Measurements from ENCODE around the gene CUL5.

The CUL5 gene

GRCh38 chr11:108092134-108092533, 83.4 kb downstream of the CUL5 start:
- peaks cover 13 to 15% of the 10 kb centered on the region in 2 experiments for H3K36me3 ChIP-seq (ENCODE audit: control insufficient read depth in 1 of 2, insufficient read depth in 2 of 2, low read length in 2 of 2)
- no peak overlapping the region for H2AK5ac ChIP-seq (ENCODE audit: low read length)
- no peaks in the 10 kb centered on the region for H3K27me3 ChIP-seq (ENCODE audit: insufficient read depth, low read length)
- H3K9ac ChIP-seq (ENCODE audit: low read length): no peak overlapping the region
- no peaks in the 10 kb centered on the region for H3K79me1 ChIP-seq (ENCODE audit: low read length)
- no peaks in the 10 kb centered on the region for H3K4me1 ChIP-seq (ENCODE audit: control insufficient read depth in 1 of 2, insufficient read depth in 2 of 2, low read length in 2 of 2)
- no peak overlapping the region for H3K18ac ChIP-seq (ENCODE audit: low read length)
- H3K4ac ChIP-seq (ENCODE audit: low read depth, low read length): no peak overlapping the region
- H3K23ac ChIP-seq (ENCODE audit: low read length): no peak overlapping the region
- no peak overlapping the region for H4K91ac ChIP-seq (ENCODE audit: low read depth, low read length)
- no peak overlapping the region for H4K8ac ChIP-seq (ENCODE audit: low read depth, low read length)
- H3K14ac ChIP-seq (ENCODE audit: low read length): no peak overlapping the region
- H3K4me3 ChIP-seq (ENCODE audit: low read depth, low read length): no peak overlapping the region
- H4K12ac ChIP-seq (ENCODE audit: low read depth, low read length): no peak overlapping the region
- H3K9me3 ChIP-seq (ENCODE audit: insufficient read depth, low read depth, low read length): no peaks in the 10 kb centered on the region
- no peak overlapping the region for H3K27ac ChIP-seq (ENCODE audit: low read depth, low read length)
- WGBS (ENCODE audit: extremely low coverage, insufficient coverage, insufficient read length): no CpG with 5 or more reads among the region's 2 CpGs
- DNase-seq: no peak
- H2AFZ ChIP-seq (ENCODE audit: insufficient read depth, low read length, poor library complexity): no peak overlapping the region
- H2BK5ac ChIP-seq (ENCODE audit: low read depth, low read length, poor library complexity): no peak overlapping the region
- no peak overlapping the region for H2BK120ac ChIP-seq (ENCODE audit: insufficient read depth, low read length, poor library complexity)
- H3K4me2 ChIP-seq (ENCODE audit: low read length): no peak overlapping the region
- no peaks in the 10 kb centered on the region for H3K79me2 ChIP-seq (ENCODE audit: control insufficient read depth, insufficient read depth, low read length, poor library complexity)
- H2BK12ac ChIP-seq (ENCODE audit: low read length): no peak overlapping the region

GRCh38 chr11:108093128-108093904, 84.6 kb downstream of the CUL5 start:
- Histone ChIP-seq H3K27me3 (ENCODE audit: insufficient read depth, low read length) (no peaks in the 10 kb centered on the region), H3K79me1 (ENCODE audit: low read length) (no peaks in the 10 kb centered on the region), H3K4ac (ENCODE audit: low read depth, low read length) (no peak overlapping the region), H3K4me1 (ENCODE audit: control insufficient read depth in 1 of 2, insufficient read depth in 2 of 2, low read length in 2 of 2) (no peaks in the 10 kb centered on the region), H4K91ac (ENCODE audit: low read depth, low read length) (no peak overlapping the region), H3K4me3 (ENCODE audit: low read depth, low read length) (no peak overlapping the region), H4K12ac (ENCODE audit: low read depth, low read length) (no peak overlapping the region), H3K27ac (ENCODE audit: low read depth, low read length) (no peak overlapping the region), H2BK120ac (ENCODE audit: insufficient read depth, low read length, poor library complexity) (no peak overlapping the region), H2BK5ac (ENCODE audit: low read depth, low read length, poor library complexity) (no peak overlapping the region), H2AFZ (ENCODE audit: insufficient read depth, low read length, poor library complexity) (no peak overlapping the region), H2AK5ac (ENCODE audit: low read length) (no peak overlapping the region), H3K18ac (ENCODE audit: low read length) (no peak overlapping the region), H3K4me2 (ENCODE audit: low read length) (no peak overlapping the region), H3K14ac (ENCODE audit: low read length) (no peak overlapping the region), H3K9me3 (ENCODE audit: insufficient read depth, low read depth, low read length) (no peaks in the 10 kb centered on the region), H3K36me3 (ENCODE audit: control insufficient read depth in 1 of 2, insufficient read depth in 2 of 2, low read length in 2 of 2) (peaks cover 12 to 15% of the 10 kb centered on the region in 2 experiments), H4K8ac (ENCODE audit: low read depth, low read length) (no peak overlapping the region), H3K23ac (ENCODE audit: low read length) (no peak overlapping the region), H3K9ac (ENCODE audit: low read length) (no peak overlapping the region), H2BK12ac (ENCODE audit: low read length) (no peak overlapping the region), H3K79me2 (ENCODE audit: control insufficient read depth, insufficient read depth, low read length, poor library complexity) (no peaks in the 10 kb centered on the region)
- no peak for DNase-seq
- WGBS (ENCODE audit: extremely low coverage, insufficient coverage, insufficient read length): no CpG with 5 or more reads among the region's 4 CpGs

GRCh38 chr11:108097179-108097578, 88.5 kb downstream of the CUL5 start:
- Histone ChIP-seq H3K23ac (ENCODE audit: low read length) (no peak overlapping the region), H3K4me1 (ENCODE audit: control insufficient read depth in 1 of 2, insufficient read depth in 2 of 2, low read length in 2 of 2) (no peaks in the 10 kb centered on the region), H4K91ac (ENCODE audit: low read depth, low read length) (no peak overlapping the region), H3K9me3 (ENCODE audit: insufficient read depth, low read depth, low read length) (no peaks in the 10 kb centered on the region), H3K36me3 (ENCODE audit: control insufficient read depth in 1 of 2, insufficient read depth in 2 of 2, low read length in 2 of 2) (peaks cover 11 to 24% of the 10 kb centered on the region in 2 experiments), H3K79me1 (ENCODE audit: low read length) (no peaks in the 10 kb centered on the region), H3K9ac (ENCODE audit: low read length) (no peak overlapping the region), H2BK120ac (ENCODE audit: insufficient read depth, low read length, poor library complexity) (no peak overlapping the region), H2AK5ac (ENCODE audit: low read length) (no peak overlapping the region), H4K12ac (ENCODE audit: low read depth, low read length) (no peak overlapping the region), H2BK12ac (ENCODE audit: low read length) (no peak overlapping the region), H4K8ac (ENCODE audit: low read depth, low read length) (no peak overlapping the region), H3K79me2 (ENCODE audit: control insufficient read depth, insufficient read depth, low read length, poor library complexity) (no peaks in the 10 kb centered on the region), H2AFZ (ENCODE audit: insufficient read depth, low read length, poor library complexity) (no peak overlapping the region), H3K27ac (ENCODE audit: low read depth, low read length) (no peak overlapping the region), H3K4ac (ENCODE audit: low read depth, low read length) (no peak overlapping the region), H3K27me3 (ENCODE audit: insufficient read depth, low read length) (no peaks in the 10 kb centered on the region), H3K14ac (ENCODE audit: low read length) (no peak overlapping the region), H3K18ac (ENCODE audit: low read length) (no peak overlapping the region), H3K4me2 (ENCODE audit: low read length) (no peak overlapping the region), H3K4me3 (ENCODE audit: low read depth, low read length) (no peak overlapping the region), H2BK5ac (ENCODE audit: low read depth, low read length, poor library complexity) (no peak overlapping the region)
- DNase-seq: no peak
- WGBS (ENCODE audit: extremely low coverage, insufficient coverage, insufficient read length): no CpG with 5 or more reads among the region's 3 CpGs

- no peak overlapping the region for H3K4ac ChIP-seq (ENCODE audit: low read depth, low read length)
- H3K9me3 ChIP-seq (ENCODE audit: insufficient read depth, low read depth, low read length): no peaks in the 10 kb centered on the region
- no peak overlapping the region for H2BK12ac ChIP-seq (ENCODE audit: low read length)
- no peak overlapping the region for H3K23ac ChIP-seq (ENCODE audit: low read length)
- no peak overlapping the region for H4K12ac ChIP-seq (ENCODE audit: low read depth, low read length)
- H3K18ac ChIP-seq (ENCODE audit: low read length): no peak overlapping the region
- no CpG with 5 or more reads among the region's 1 CpG for WGBS (ENCODE audit: extremely low coverage, insufficient coverage, insufficient read length)
- no peaks in the 10 kb centered on the region for H3K79me1 ChIP-seq (ENCODE audit: low read length)
- no peak overlapping the region for H3K14ac ChIP-seq (ENCODE audit: low read length)
- H3K9ac ChIP-seq (ENCODE audit: low read length): no peak overlapping the region
- H4K8ac ChIP-seq (ENCODE audit: low read depth, low read length): no peak overlapping the region
- no peak overlapping the region for H3K4me3 ChIP-seq (ENCODE audit: low read depth, low read length)
- no peak overlapping the region for H2BK120ac ChIP-seq (ENCODE audit: insufficient read depth, low read length, poor library complexity)
- no peak overlapping the region for H2BK5ac ChIP-seq (ENCODE audit: low read depth, low read length, poor library complexity)
- H3K36me3 ChIP-seq (ENCODE audit: control insufficient read depth in 1 of 2, insufficient read depth in 2 of 2, low read length in 2 of 2): peaks cover 15 to 21% of the 10 kb centered on the region in 2 experiments
- no peak overlapping the region for H4K91ac ChIP-seq (ENCODE audit: low read depth, low read length)
- no peaks in the 10 kb centered on the region for H3K79me2 ChIP-seq (ENCODE audit: control insufficient read depth, insufficient read depth, low read length, poor library complexity)
- H3K27me3 ChIP-seq (ENCODE audit: insufficient read depth, low read length): no peaks in the 10 kb centered on the region
- no peak overlapping the region for H3K27ac ChIP-seq (ENCODE audit: low read depth, low read length)
- no peak overlapping the region for H2AFZ ChIP-seq (ENCODE audit: insufficient read depth, low read length, poor library complexity)
- DNase-seq: no peak
- no peak overlapping the region for H3K4me2 ChIP-seq (ENCODE audit: low read length)
- H3K4me1 ChIP-seq (ENCODE audit: control insufficient read depth in 1 of 2, insufficient read depth in 2 of 2, low read length in 2 of 2): no peaks in the 10 kb centered on the region
- no peak overlapping the region for H2AK5ac ChIP-seq (ENCODE audit: low read length)
Observed at GRCh38 chr11:108101090-108101775, 92.5 kb downstream of the CUL5 start.

All from trophoblast cell (in vitro differentiated cells and primary cell).